ENCODE measurements around the gene IFITM10. TPM values are rescaled to one million over a fixed set of nuclear protein-coding genes. Genes with fewer than 3 reads are reported as not detected.

The IFITM10 gene
- total RNA-seq (ENCODE audit: insufficient read depth, low replicate concordance) = not detected

DNA sequence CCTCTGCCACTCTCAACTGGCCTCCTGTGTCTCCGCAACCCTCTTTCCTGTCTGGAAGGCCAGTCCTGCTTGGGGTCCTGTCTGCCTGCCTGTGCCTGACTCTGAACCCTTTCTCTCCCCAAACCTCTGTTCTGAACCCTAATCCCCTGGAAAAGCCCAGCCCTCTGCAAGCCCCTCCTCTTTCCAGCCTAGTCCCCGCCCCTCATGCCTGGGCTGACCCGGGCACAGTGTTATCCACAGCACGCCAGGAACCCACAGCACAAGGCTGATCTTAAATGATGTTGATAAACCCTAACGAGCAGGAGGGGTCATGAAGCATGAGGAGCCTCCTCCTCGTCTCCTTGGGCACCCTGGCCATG, at the start of gene IFITM10:
IFITM10 (minus strand) TSS at position 115 of the 359 bp plus-strand sequence. CDS start 153 bp downstream, outside the sequence.
- DNase-seq (ENCODE audit: low spot score) = no peak

- no peak for DNase-seq (ENCODE audit: low spot score)
Measured at GRCh38 chr11:1797391-1798125, 47.2 kb upstream of the IFITM10 start.

- DNase-seq (ENCODE audit: low spot score) = no peak
Measured at GRCh38 chr11:1796413-1797011, 46.1 kb upstream of the IFITM10 start.

- DNase-seq (ENCODE audit: low spot score) = no peak
Measured at GRCh38 chr11:1793081-1793480, 42.7 kb upstream of the IFITM10 start.

GRCh38 chr11:1792461-1792860, 42.1 kb upstream of the IFITM10 start:
- no peak for DNase-seq (ENCODE audit: low spot score)

DNA sequence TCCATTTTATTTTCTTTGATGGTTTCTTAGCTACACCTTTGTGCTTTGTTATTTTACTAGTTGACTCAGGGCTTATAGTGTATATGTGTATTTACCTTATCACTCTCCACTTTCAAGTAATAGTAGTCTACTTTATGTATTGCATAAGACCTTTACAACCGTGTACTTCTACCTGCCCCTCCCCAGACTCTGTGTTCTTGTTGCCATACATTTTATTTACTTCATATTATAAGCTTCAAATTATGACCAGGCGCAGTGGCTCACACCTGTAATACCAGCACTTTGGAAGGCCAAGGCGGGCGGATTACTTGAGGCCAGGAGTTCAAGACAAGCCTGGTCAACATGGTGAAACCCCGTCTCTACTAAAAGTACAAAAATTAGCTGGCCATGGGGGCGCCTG, 41.5 kb upstream of the IFITM10 start:
- no peak for DNase-seq (ENCODE audit: low spot score)

DNA sequence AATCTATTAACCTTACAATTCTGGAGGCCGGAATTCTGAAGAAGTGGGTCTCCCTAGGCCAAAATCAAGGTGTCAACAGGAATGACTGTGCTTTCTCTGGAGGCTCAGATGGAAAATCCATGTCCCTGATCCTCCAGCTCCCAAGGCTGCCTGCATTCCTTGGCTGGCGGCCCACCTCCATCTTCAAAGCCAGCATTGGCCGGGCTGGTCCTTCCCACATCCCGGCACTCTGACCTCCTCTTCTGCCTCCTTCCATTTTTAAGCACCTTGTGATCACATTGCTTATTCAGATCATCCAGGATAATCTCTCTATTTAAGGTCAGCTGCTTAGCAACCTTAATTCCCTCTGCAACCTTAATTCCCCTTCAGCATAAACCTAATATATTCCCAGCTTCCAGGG, 36.1 kb upstream of the IFITM10 start:
- DNase-seq (ENCODE audit: low spot score) = no peak

GRCh38 chr11:1785749-1786413, 35.5 kb upstream of the IFITM10 start:
- DNase-seq (ENCODE audit: low spot score) = no peak

- DNase-seq (ENCODE audit: low spot score) = no peak
Measured at GRCh38 chr11:1784761-1785650, 34.6 kb upstream of the IFITM10 start.

DNA sequence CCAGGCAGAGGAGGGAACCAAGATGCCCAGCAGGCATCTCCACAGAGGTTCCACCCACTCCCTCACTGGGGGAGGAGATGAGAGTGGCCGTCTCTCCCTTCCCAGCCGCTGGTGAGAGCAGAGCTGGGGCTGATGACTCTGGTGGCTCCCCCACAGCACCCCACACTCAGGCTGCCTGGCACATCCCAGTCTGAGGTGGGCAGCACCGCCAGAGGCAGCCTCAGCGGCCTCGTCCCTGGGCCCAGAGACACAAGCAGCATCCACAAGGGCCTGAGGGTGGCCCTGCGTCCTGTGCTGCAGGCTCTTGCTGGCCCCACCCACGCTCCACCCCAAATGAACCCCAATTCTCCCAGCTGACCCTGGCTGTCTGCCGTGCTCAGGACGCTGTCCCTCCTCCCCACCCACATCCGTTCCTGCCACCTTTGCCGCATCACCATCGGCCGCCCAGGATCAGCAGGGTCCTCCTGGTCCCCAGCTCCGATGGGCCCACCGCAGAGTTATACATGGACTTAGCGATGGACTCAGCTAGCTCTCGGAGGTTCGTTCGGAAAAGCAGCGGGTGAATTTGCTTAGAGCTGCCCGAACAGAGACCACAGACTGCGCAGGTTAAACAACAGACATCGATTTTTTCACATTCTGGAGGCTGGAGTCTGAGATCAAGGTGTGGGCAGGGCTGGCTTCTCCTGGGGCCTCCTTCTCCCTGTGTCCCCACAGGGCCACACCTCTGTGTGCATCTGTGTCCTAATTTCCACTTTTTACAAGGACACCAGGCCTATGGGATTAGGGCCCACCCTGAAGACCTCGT, 33.5 kb upstream of the IFITM10 start:
- DNase-seq (ENCODE audit: low spot score) = no peak

GRCh38 chr11:1782831-1783724, 32.7 kb upstream of the IFITM10 start:
- no peak for DNase-seq (ENCODE audit: low spot score)

DNA sequence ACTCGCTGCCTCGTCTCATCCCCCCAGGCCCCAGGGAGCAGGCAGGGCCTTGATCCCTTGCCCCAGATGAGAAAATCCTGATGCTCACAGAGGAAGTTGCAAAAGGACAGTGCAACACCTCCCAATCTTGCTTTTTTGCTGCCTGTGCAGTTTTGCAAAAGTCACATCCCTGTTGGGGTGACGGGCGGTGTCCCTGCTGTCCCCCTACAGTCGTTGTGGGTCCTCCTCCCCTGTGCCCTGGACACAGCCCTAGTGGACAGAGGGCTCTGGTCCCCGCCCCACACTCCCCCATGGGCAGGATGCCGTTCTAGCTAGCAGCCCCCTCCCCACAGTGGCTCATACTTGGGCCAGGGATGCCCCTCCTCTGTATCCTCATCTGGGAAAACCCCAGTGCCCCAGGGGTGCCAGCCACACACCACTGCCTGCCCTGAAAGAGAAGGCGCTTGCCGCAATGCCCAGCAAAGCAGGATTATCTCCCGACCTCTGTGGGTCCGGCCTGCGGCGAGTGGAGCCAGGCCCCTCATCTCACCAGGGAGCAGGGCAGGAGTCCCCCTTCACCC, 31.7 kb upstream of the IFITM10 start:
- DNase-seq (ENCODE audit: low spot score) = no peak

DNA sequence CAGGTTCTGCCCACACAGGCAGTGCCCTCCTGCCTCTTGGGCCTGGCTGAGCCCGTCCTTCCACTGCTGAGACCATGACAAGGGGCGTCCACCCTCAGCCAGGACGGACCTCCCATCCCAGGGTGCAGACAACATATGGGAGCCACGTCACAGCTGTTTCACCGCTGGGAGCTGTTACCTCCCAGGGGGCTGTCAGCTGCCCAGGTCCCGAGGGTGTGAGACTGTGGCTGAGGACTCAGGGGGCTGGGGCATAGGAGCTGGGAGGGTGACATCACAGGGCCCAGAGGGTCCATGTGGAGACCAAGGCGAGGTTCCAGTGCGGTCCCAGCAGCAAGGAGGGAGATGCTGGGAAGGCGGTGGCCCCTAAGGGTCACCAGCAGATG, 31.2 kb upstream of the IFITM10 start:
- DNase-seq (ENCODE audit: low spot score) = no peak

DNA sequence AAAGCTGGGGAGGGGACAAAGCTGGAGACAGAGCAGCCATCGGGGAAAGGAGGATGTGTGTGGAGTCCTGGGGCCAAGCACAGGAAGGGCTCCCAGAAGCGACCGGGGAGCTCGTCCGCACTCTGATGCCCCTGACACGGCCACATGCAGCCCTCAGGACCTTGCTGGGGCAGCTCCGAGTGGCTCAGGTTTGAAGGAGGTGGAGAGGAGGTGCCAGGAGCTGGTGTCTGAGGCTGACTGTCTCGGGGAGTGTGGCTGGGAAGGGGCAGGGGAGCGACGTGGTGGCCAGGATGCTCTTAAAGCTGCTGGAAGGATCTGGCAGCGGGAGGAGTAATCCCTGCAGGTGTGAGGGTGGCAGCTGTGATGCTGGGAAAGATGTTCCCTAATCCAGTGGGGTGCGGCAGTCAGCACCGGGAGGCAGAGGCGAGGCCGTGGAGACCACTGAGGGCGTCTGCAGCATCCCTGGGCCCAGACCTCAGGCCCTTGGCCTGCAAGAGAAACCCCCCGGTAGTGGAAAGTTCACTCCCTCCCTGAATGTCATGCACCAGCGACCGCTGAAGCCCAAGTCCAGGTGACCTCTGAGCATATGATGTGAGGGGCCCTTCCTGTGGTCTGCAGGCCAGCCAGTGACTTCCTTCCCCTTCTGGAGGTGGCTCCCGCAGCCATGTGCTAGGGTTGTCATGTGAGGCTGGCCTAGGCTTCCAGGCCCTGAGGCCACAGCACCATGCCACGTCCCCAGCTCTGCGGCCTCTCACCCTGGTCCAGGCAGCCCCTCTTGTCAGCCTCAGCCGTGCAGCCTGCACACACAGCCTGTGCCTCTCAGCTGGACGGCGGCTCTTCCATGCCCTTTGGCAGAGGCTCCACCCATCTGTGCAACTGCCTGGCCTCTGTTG, 30.6 kb upstream of the IFITM10 start:
- peak; percentile 21 for DNase-seq (ENCODE audit: low spot score)

DNA sequence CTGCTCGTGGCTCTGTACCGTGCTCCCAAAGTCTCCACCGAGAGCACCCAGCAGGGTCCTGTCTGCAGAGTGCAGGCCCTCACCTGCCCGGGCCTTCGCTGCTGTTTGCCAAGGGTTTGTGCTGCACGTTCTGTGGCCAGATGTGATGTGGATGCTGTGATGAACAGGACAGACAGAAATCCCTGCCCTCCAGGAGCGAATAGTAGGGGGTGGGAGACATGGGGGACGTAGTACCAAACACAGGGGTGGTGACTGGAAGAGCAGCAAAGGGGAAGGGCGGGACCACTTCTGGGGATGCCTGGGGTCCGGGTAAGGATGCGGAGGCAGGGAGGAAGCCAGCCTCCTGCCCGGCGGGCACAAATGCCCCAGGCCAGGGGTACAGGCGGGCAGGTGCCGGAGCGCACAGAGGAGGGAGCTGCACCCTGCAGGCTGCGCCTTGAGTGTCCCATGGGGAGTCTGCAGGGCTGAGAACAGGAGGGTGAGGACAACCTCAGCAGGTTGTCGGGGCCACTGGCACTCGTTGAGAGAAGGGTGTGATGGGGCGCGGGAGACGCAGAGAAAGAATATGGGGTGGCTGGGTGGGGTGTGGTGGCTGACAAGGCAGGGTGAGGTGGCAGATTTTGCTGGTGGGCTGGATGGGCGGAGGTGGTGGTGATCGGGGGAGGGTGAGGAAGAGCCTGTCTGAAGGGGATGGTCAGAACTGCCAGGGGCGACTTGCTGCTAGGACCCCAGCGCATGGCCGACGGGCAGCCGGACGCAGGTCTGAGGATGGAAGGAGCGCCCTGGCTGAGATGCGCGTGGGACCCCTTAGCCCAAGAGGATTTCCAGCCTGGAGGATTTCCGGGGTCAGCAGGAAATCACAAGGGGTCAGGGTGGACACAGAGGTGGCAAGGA, 29.7 kb upstream of the IFITM10 start:
- DNase-seq (ENCODE audit: low spot score) = no peak

- no peak for DNase-seq (ENCODE audit: low spot score)
Measured at GRCh38 chr11:1779034-1779805, 28.8 kb upstream of the IFITM10 start.

All from umbilical cord (tissue), 2 donors.